HG03175 (cell line): ENCODE measurements around the gene PPM1G.

Source experiments
- ATAC-seq: cut with Tn5 transposase; IDR thresholded peaks from one replicate; pipeline ENCODE4 v1.9.1; 2021; ENCODE audit warnings: mild to moderate bottlenecking, moderate library complexity; ENCODE audit not compliant: unreplicated experiment

Gene PPM1G

DNA sequence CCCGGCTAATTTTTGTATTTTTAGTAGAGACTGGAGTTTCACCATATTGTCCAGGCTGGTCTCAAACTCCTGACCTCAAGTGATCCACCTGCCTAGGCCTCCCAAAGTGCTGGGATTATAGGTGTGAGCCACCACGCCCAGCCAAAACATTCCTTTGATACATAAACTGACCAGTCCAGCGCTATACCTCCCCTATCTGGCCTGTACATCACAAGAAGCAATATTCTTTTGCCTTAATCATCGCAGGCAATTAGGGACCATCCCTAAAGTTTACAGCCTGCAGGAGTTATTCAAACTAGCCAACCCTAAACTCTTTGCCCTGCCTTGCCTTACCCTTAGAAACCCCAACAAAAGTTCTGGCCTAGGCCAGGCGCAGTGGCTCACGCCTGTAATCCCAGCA lies 6.8 kb upstream of the PPM1G start:
- ATAC-seq: no peak

DNA sequence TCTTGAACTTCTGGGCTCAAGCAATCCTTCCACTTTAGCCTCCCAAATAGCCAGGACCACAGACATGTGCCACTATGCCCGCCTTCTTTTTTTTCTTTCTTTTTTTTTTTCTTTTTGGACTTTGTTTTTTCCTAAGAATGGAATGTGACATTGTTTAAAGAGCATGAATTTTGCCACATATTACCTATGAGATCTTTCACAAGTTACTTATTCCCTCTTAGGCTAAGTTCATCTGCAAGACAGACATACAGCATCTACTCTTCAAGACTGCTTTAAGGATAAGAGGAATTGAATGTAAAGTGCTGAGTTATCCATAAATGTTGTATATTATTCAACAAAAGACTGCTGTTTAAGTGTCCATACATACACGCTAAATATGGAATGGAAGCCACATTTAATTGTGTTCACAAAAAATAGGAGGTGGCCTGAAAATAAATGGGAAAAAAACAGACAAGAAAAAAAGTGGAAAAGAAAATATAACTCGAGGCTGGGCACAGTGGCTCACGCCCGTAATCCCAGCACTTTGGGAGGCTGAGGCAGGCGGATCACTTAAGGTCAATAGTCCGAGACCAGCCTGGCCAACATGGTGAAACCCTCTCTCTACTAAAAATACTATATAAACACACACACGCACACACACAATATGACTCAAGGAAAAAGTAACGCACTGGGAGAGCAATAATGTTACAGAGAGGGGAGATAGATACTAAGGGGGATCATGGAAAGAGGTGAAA lies 3.2 kb upstream of the PPM1G start:
- no peak for ATAC-seq

DNA sequence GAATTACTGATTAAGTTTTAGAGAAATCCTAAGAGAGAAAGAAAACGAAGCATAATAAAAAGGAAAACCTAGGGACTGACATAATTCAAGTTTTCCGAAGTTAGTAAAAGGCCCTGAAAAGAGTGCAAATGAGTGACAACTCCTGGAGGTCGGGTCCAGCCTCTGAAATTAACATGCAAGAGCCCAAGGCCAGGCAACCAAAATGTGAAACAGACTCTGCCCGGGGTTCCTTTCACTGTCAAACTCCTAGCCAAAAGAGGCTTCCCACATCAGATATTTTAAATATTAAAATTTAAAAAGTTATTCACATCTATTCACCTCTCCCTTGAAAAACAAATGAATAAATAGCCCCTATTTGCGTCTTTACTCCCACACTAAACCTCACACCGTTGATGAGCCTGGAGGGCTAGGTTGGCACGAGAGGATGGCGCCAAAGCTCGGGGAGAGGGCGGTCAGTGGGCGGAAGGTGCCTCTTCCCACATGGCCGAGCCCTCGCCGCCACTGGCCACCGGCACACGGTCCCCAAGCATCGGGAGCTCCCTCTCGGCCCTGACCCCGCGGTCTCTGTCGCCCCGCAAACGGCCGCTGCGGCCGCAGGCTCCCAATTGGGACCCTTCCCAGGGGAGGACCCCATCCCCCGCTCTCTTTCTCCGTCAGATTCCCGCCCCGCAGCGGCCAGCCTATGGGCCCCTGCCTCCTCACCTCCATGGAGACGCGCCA lies 630 bp downstream of the PPM1G start:
- peak; percentile 34 for ATAC-seq

DNA sequence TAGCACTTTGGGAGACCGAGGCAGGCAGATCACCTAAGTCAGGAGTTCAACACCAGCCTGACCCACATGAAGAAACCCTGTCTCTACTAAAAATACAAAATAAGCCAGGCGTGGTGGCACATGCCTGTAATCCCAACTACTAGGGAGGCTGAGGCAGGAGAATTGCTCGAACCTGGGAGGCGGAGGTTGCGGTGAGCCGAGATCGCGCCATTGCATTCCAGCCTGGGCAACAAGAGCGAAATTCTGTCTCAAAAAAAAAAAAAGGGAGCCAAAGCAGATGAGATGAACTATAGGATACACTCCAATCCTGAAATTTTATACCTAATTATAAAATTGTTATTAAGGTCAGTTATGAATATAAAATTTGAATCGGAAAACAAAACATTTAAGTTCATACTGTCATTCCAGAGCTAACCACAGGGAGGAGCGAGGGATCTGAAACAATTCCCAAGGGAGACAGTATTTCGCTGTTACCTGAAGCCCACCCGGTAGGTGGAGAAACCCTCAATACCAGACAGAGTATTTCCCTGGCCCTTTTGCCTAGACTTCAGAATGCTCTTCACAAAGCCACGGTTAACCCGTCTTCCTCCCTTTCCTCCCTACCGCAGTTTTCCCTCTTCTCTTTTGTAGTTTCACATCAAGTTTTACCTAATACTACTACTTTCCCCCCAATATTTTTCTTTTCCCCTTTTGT lies 1.4 kb downstream of the PPM1G start:
- ATAC-seq: no peak

DNA sequence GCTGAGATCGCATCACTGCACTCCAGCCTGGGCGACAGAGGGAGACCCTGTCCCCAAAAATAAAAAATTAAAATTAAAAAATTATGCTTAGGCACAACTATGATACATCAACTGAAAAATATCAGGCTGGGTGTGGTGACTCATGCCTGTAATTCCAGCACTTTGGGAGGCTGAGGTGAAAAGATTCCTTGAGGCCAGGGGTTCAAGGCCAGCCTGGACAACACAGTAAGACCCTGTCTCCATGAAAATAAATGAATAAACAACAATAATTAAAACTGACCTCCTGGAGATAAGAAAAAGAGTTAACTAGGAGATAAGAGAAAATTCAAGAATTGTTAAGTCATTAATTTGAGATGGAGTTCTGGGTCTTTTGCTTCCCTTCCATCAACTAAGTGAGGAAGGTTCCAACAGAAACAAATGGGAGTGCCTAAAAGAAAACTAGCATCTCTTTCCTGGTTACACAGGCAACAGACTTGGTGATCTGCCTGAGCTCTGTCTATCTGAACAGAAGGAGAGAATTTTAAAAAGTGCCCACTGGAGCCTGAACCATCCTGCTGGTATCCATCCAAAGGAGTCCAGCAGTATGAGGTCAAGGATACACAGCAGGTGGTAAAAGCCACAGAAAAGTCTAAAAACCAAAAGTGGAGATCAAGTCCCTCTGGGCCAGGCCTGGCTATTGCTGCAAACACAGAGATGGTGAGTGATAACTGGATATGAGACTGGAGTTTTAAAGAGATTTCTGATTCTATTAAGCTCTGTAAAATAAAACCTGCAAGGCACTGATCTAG lies 8.8 kb downstream of the PPM1G start:
- ATAC-seq: no peak

DNA sequence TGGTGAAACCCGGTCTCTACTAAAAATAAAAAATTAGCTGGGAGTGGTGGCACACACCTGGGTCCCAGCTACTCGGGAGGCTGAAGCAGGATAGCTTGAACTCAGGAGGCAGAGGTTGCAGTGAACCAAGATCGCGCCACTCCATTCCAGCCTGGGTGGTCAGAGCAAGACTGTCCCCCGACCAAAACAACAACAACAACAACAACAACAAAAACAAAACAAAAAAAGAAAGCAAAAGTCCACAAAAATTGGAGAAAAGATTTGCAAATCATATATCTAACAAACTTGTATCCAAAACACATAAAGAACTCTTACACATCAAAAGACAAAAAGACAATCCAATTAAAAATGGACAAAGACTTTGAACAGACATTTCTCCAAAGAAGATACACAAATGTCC lies 10.4 kb downstream of the PPM1G start:
- no peak for ATAC-seq

DNA sequence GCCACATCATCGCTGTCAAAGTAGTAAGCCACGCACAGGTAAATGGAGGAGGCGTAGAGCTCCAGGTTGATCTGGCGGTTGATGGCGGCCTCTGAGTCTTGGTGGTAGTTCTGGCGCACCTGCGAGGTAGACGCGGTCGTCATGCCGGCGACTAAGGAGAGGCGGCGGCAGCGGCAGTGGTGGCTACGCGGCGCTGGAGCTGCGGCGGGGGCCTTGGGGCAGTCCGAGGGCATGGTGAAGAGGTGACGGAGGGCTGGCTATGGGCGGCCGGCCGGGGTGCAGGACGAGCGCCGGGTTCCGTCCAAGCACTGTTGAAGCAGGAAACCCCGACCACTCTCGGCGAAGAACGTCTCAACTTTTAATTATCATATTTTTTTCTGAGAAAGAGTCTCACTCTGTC lies 16.2 kb downstream of the PPM1G start:
- no peak for ATAC-seq

DNA sequence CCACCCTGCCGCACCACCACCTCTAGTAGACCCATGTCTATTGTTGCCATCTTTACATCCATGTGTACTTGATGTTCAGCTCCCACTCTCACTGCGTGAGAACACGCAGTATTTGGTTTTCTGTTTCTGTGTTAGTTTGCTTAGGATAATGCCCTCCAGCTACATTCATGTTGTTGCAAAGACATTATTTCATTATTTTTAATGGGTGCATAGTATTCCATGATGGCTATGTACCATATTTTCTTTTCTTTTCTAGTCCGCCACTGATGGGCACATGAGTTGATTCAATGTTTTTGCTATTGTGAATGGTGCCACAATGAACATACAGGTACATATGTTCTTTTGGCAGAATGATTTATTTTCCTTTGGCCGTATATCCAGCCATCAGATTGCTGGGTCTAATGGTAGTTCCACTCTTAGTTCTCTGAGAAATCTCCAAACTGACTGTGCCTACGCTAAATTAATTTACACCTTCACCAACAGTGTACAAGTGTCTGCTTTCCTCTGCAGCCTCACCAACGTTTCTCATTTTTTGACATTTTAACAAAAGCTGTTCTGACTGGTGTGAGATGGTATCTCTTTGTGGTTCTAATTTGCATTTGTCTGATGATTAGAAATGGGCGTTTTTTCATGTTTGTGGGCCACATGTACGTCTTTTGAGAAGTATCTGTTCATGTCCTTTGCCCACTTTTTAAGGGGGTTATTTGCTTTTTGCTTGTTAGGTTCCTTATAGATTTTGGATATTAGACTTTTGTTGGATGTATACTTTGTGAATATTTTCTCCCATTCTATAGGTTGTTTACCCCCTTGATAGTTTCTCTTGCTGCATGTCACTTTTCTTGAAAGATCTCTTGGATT lies 18.3 kb downstream of the PPM1G start:
- ATAC-seq: no peak

DNA sequence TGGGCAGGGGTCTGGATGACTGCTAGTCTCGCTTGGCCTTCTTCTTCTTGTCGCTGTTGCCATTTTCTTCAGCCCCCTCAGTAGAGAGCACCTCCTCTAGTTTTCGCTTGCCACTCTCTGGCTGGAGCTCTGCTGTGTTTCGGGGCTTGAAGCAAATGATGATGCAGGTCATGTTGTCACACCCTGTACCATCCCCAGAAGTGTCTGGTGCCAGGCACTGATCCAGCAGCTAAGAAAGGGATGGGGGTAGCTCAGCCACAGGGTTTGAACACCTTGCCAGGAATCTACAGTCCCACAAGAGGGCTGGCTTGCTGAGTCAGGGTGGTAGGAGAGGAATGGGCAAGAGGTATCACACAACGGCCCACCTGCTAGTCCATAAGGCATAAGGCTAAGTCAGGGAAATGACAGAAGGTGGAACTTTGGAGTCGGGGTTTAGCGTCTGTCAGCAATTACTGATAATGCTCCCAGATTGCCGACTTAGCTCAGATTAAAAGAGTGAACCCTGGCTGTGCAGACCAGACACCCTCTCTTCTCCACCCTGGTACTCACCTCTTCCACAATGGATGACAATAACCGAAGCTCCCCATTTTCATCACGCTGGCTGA lies 27.7 kb downstream of the PPM1G start:
- ATAC-seq: no peak

DNA sequence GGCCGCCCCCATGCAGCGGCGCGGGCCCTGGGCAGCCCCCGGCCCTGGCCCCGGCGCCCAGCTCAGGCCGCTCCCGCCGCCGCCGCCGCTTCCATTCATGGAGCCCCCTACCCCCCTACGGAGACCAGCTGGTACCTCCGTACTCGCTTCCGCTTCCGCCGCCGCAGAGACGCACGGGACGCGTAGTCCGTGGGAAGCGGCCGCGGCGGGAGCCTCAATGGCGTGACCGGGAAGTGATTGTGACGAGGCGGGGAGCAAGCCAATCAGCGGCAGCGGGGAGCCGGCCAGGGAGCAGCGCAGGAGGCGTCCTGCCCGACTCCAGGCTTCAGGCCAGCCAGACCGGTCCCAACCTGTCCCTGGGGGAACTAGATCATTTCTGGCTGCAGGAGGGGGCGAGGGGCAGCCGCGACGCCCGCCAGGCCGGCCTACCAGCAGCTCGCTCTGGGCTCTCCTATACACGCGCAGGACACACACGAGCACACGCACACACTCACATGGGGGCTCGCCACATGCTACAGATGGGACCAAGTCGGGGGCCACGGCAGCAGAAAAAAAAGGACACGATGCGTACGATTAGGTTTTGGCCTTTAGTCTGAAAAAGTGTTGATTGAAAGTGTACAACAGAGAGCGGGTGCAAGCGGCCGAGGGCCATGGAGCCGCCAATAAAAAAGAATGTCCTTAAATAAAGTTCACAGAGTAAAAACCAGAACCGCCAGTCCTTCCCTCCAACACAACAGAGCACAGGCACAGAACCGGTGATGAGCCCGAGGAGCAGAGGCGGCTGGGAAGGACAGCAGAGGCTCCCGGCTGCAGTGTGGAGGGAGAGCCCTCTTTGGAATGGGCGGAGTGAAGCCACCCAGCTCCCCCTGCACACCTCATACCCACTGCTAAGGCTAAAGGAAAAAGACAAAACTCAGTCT lies 28.5 kb downstream of the PPM1G start, which contains the start of gene ZNF513:
TSS of gene ZNF513 (minus strand) at position 109 of the 920 bp plus-strand sequence. CDS start 208 bp downstream, outside the sequence.
- ATAC-seq: peak; percentile 88

DNA sequence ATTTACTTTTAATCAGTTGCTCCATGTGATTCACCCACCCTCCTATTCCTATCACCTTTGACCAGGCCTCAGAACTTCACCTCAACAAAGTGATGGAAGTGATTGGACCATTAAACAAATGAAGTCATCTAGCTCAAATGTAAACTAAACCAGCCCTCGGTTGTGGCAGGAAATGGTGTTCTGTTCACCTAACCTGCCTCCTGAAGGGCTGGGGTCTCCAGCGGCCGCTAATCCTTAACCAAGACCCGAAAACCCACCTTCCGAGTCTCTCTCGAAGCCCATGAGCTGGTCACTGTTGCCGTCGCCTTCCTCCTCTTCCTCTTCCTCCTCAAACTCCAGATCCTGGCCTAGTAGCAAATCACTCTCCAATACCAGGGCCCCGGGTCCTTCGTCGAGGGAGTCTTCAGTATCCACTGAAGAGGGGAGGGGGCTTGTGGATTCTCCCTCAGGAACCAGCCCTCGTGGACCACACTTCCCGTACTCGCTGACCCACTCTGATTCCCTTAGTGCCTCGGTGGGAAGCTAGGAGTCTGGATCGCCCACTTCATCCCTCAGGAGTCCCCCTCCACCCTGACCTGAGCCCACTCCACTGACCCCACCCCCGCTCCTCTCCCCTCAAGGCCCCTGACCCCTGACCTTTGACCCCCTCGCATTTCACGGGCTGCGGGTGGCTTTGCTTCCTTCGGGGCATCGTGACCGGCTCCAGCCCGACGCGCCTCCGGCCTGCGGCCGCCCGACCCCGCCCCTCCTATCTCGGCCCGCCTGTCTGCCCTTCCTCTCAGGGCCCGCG lies 29.4 kb downstream of the PPM1G start:
- peak; percentile 43 for ATAC-seq

DNA sequence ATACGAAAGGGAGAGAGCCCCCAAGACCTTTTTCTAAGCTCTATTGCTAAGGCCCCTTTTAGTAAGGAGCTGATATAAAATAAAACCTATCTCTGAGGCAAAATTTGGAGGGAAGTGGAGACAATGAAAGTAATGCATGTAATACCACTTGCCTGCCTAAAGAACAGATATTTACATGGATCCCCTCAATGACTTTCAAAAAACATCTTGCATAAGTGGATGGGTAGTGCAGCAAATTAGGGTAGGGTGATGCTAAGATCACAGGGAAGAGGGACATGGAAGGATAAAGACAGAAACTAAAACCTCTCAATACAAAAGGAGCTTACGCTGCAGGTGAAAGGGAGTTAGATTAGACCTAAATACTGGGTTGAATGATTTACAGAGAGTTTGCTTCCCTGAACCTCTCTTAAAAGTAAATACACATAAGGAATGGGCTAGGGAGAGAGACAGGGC lies 30.0 kb downstream of the PPM1G start:
- no peak for ATAC-seq

DNA sequence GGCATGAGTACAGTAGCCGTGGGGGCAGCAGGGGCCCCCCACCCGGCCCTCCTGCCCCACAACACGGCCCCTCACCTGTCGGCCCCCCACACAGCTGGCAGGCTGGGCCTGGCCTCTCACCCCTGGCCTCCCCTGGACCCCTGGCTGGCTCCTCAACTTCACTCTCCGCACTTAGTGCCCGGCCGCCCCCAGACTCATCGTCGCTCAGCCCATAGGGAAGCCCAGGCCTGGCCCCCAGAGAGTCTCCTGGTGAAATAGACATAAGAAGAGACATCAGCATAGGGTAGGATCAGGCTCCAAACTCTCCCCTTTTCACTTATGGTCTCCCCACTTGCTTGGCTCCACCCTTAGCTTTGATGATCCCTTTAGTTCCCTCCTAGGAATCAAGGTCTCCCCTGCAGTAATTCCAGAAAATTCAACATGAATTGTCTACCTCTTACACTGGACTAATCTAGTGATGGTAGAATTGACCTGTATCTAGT lies 30.5 kb downstream of the PPM1G start:
- ATAC-seq: no peak

DNA sequence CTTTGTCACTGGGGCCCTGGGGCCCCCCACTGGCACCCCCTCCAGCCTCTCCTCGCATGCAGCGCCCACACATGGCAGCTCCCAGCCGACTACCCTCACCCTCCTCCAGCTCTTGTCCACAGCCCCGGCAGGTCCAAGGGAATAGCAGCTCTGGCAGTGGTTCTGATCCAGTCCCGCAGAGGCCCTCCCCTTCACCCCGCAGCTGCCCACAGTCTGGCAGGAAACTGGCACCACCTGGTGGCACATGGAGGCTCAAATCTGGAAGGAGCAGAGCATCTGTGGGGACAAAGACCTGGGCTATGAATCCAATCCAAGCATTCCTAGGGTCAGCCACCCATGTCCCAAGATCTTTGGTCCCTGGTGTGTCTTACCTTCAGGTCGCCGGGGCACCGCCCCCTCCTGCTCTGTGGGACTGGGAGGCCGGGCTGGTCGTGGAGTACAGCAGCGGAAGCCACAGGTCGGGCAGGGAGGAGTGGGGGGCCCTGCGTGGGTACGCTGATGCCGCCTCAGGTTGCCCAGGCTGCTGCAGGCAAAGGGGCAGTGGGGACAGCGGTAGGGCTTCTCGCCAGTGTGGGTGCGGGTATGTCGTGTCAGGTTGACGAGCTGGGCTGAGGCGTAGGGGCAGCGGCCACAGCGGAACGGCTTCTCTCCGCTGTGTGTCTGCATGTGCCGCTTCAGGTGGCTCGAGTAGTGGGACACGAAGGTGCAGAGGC lies 31.1 kb downstream of the PPM1G start:
- ATAC-seq: no peak

DNA sequence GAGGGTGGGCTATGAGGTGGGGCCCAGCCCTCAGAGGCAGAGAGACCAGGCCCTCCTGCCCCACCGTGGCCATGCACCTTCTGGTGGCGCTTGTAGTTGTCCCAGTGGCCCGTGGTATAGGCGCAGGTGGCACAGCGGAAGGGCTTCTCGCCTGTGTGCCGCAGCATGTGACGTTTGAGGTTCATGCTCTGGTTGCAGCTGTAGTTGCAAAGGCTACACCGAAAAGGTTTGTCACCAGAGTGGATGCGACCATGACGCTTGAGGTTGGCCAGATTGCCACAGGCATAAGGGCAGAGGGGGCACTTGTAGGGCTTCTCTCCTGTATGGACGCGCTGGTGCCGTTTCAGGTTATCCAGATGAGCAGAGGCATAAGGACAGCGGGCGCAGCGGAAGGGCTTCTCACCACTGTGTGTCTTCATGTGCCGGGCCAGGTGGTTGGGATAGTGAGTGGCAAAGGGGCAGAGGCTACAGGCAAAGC lies 31.7 kb downstream of the PPM1G start:
- no peak for ATAC-seq

DNA sequence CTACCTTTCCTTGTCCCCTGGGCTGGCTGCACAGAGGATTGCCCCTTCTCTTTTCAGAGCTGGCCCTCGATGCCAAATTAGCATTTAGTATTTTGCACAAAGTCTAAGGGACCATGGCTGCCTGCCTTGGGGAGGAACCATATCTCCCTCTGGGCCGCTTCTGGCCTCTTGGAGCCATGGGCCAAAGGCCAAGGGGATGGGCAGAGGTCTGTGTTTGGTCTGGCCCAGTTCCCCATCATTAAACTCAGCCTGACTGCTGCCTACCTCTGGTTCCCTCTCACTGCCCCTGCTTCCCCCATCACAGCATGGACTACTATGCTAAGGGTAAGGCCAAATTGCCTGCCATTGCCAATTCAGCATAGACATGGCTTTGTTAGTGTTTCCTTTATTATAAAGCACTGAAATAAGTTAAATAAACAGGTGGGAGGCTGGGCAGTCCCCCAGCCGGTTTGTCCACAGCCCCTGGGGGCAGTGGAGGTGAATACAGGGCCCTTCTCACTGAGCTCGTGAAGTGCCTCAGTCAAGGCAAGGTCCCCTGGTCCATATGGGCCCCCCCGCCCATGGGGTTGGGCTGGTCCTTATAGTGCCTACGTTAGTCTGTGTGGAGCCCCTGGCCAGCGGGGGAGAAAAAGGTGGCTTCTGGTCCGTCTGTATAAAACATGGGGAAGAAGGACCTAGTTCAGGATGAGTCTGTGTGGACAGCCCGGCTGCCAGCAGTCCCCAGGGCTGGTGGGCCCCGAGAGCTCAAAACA lies 32.3 kb downstream of the PPM1G start:
- ATAC-seq: no peak
